ENCODE data around the gene KCNIP4.

Gene KCNIP4

DNA sequence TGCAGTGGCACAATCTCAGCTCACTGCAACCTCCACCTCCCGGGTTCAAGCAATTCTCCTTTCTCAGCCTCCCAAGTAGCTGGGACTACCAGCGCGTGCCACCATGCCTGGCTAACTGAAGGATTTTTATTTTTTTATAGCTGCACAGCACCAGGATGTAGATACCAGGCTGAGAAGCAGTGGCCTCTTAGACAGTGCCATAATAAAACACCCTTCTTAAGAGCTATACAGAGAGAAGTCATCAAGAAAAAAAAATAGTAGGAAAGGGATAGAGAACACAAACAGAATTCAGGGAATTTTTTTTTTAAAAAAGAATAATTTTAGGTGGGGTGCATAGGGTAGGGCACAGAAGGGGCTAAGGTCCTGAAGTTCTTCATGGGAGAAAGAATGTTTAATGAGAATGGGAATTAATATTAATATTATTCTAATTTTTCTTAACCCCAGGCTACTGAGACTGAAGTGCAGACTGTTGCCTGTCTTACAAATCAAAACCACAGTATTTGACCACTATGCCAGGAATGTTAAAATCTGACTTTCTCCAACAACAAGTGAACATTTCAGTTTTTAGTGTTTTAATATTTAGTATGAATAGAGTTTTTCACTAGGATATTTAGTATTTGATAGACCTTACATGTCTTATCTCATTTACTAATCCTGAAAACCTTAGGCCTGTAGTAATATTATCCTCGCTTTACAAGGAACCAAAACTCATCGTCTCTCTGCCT lies 146.7 kb downstream of the KCNIP4 start:
- DNase-seq (ENCODE audit: low spot score in 2 of 2) = no peak
- peaks cover 2% of the 10 kb centered on the region; the same call in 1 of the 2 replicates for H3K27me3 ChIP-seq (ENCODE audit: low read depth)
- H3K4me1 ChIP-seq = no peaks in the 10 kb centered on the region
- H3K4me3 ChIP-seq = no peak overlapping the region
- in situ Hi-C loops (cut with MboI; ENCODE audit: low sequenced_read_pairs) = no loop called here
- H3K9me3 ChIP-seq = no peaks in the 10 kb centered on the region; the same call in 1 of the 2 replicates
- no peaks in the 10 kb centered on the region for H3K36me3 ChIP-seq (replicated peaks)

DNA sequence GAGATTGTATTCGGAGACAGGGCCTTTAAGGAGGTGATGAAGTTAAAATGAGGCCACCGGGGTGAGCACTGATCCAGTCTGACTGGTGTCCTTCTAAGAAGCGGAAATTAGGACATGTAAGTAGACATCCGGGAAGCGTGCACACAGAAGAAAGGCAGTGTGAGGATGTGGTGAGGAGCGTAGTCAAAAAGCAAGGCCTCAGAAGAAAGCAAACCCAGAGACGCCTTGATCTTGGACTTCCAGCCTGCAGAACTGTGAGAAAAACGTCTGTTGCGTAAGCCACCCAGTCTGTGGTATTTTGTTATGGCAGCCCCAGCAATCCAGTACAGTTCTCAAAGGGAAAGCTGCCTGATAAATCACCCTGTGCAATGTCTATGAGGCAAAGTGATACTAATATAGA lies 153.5 kb downstream of the KCNIP4 start:
- Histone ChIP-seq H3K36me3 (replicated peaks) (no peaks in the 10 kb centered on the region), H3K4me3 (no peak overlapping the region), H3K27me3 (ENCODE audit: low read depth) (no peaks in the 10 kb centered on the region), H3K9me3 (no peaks in the 10 kb centered on the region), H3K4me1 (no peaks in the 10 kb centered on the region)
- in situ Hi-C loops (cut with MboI; ENCODE audit: low sequenced_read_pairs) = loop anchor here (25.0 kb wide), 1 partner anchor 892 kb away; the partner anchor contains the start of gene GBA3
- no peak for DNase-seq (ENCODE audit: low spot score in 2 of 2)

- in situ Hi-C loops (cut with MboI; ENCODE audit: low sequenced_read_pairs) = loop anchor here (25.0 kb wide), 1 partner anchor 895 kb away; the partner anchor contains the start of gene GBA3
- Histone ChIP-seq H3K27me3 (ENCODE audit: low read depth) (no peaks in the 10 kb centered on the region), H3K36me3 (replicated peaks) (no peaks in the 10 kb centered on the region), H3K9me3 (no peaks in the 10 kb centered on the region), H3K4me3 (no peak overlapping the region), H3K4me1 (no peaks in the 10 kb centered on the region)
- no peak for DNase-seq (ENCODE audit: low spot score in 2 of 2)
Observed at GRCh38 chr4:21792736-21793135, 155.8 kb downstream of the KCNIP4 start.

GRCh38 chr4:21790438-21791029 lies 158.0 kb downstream of the KCNIP4 start:
- DNase-seq (ENCODE audit: low spot score in 2 of 2) = peak in 1 of 2 experiments; percentile 41
- no peak overlapping the region for H3K4me3 ChIP-seq
- no peaks in the 10 kb centered on the region for H3K9me3 ChIP-seq
- no peaks in the 10 kb centered on the region for H3K27me3 ChIP-seq (ENCODE audit: low read depth)
- H3K4me1 ChIP-seq = no peaks in the 10 kb centered on the region
- in situ Hi-C loops (cut with MboI; ENCODE audit: low sequenced_read_pairs) = loop anchor here (25.0 kb wide), 1 partner anchor 897 kb away; the partner anchor contains the start of gene GBA3
- no peaks in the 10 kb centered on the region for H3K36me3 ChIP-seq (replicated peaks)

GRCh38 chr4:21780148-21780547 lies 168.4 kb downstream of the KCNIP4 start:
- H3K36me3 ChIP-seq (replicated peaks) = no peaks in the 10 kb centered on the region
- no peaks in the 10 kb centered on the region for H3K9me3 ChIP-seq
- H3K4me3 ChIP-seq = no peak overlapping the region
- in situ Hi-C loops (cut with MboI; ENCODE audit: low sequenced_read_pairs) = loop anchor here (10.0 to 25.0 kb wide), 2 partner anchors 605 to 907 kb away; partner anchors contain the start of gene GBA3
- no peaks in the 10 kb centered on the region for H3K4me1 ChIP-seq
- H3K27me3 ChIP-seq (ENCODE audit: low read depth) = 0 out of 2 replicates have a peak, but pooled peaks cover 3% of the 10 kb centered on the region
- no peak for DNase-seq (ENCODE audit: low spot score in 2 of 2)

DNA sequence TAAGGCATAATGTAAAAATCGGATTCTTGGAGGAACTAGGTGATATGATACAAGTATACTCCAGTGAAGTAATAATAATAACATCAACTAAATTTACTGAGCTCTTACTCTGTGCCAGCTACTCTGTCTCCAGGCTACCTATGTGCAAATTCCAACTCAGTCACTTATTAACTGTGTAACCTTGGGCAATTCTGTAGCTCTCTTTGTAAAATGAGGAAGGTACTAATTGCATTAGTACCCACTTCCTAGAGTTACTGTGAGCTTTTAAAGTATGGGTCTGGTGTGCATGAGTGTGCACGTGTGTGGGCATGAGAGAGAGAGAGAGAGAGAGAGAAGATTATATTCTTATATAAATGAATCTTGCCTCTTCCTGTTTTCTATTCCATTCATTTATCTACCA lies 169.9 kb downstream of the KCNIP4 start:
- Histone ChIP-seq H3K36me3 (replicated peaks) (no peaks in the 10 kb centered on the region), H3K4me1 (no peaks in the 10 kb centered on the region), H3K9me3 (no peaks in the 10 kb centered on the region), H3K27me3 (ENCODE audit: low read depth) (no peaks in the 10 kb centered on the region), H3K4me3 (no peak overlapping the region)
- in situ Hi-C loops (cut with MboI; ENCODE audit: low sequenced_read_pairs) = loop anchor here (25.0 kb wide), 1 partner anchor 909 kb away; the partner anchor contains the start of gene GBA3
- no peak for DNase-seq (ENCODE audit: low spot score in 2 of 2)

DNA sequence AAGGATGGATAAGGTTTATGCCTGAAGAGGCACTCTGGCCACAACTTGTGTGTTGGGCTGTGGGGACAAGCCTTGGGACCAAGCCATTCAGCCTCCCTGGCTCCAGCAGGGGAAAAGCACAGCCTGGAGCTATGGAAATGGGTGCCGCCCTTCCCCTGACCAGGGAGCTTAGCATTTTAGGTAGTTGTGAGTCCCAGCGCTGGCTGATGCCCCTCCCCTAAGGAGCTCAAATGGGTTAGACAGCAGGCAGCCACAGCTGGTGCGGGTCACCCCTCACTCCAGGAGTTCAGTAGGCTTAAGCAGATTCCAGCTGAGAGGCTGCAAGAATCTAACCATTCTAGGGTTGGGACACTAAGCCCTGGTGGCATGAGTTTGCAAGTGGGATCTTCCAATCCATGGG lies 172.9 kb downstream of the KCNIP4 start:
- in situ Hi-C loops (cut with MboI; ENCODE audit: low sequenced_read_pairs) = loop anchor here (25.0 kb wide), 1 partner anchor 912 kb away; the partner anchor contains the start of gene GBA3

GRCh38 chr4:21769404-21770147 lies 179.0 kb downstream of the KCNIP4 start:
- no peaks in the 10 kb centered on the region; the same call in none of the 2 replicates for H3K27me3 ChIP-seq (ENCODE audit: low read depth)
- no peak for DNase-seq (ENCODE audit: low spot score in 2 of 2)
- no peaks in the 10 kb centered on the region for H3K9me3 ChIP-seq
- H3K4me3 ChIP-seq = no peak overlapping the region
- H3K36me3 ChIP-seq (replicated peaks) = no peaks in the 10 kb centered on the region
- in situ Hi-C loops (cut with MboI; ENCODE audit: low sequenced_read_pairs) = loop anchor here (5.0 kb wide), 1 partner anchor 262 kb away; no protein-coding TSS in a partner anchor
- H3K4me1 ChIP-seq = no peaks in the 10 kb centered on the region

More for the DNA sequence above, 172.9 kb downstream of the KCNIP4 start:
- H3K4me3 ChIP-seq = no peak overlapping the region
- no peak for DNase-seq (ENCODE audit: low spot score in 2 of 2)
- no peaks in the 10 kb centered on the region for H3K27me3 ChIP-seq (ENCODE audit: low read depth)
- H3K4me1 ChIP-seq = no peaks in the 10 kb centered on the region
- no peaks in the 10 kb centered on the region for H3K9me3 ChIP-seq
- H3K36me3 ChIP-seq (replicated peaks) = no peaks in the 10 kb centered on the region

GRCh38 chr4:21768349-21769310 lies 179.9 kb downstream of the KCNIP4 start:
- Histone ChIP-seq H3K4me1 (no peaks in the 10 kb centered on the region; the same call in 1 of the 2 replicates), H3K4me3 (no peak overlapping the region), H3K27me3 (ENCODE audit: low read depth) (no peaks in the 10 kb centered on the region; the same call in none of the 2 replicates), H3K9me3 (no peaks in the 10 kb centered on the region), H3K36me3 (replicated peaks) (no peaks in the 10 kb centered on the region)
- in situ Hi-C loops (cut with MboI; ENCODE audit: low sequenced_read_pairs) = loop anchor here (5.0 kb wide), 1 partner anchor 261 kb away; no protein-coding TSS in a partner anchor
- peak; percentile 9 to 60 for DNase-seq (ENCODE audit: low spot score in 2 of 2)

DNA sequence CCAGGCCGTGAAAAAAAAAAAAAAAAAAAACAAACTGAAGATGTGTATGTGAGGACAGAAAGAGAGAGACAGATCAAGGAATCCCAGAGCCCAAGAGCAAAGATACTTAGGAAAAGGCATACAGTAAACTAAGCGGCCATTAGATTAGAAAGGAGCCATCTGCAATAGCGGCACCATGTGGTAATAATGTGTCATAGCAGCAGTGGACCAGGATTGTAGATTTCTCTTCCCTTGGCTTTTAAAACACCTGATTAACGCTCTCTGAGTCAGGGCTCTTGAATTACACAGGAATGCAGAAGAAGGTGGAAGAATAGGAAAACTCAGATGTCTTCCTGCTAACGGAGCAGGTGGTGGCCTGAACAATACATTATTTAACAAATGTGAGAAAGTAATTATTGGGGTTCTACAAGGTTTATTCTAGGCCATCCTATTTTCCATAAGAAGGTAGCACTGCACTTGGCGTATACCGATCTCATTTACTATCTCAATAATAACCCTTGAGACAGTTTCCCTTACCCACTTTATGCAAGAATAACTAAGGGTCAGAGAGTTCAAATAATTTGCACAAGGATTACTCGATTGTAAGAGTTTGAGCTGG lies 182.7 kb downstream of the KCNIP4 start:
- H3K36me3 ChIP-seq (replicated peaks) = no peaks in the 10 kb centered on the region
- peaks cover 8% of the 10 kb centered on the region for H3K4me1 ChIP-seq
- no peaks in the 10 kb centered on the region for H3K9me3 ChIP-seq
- H3K4me3 ChIP-seq = no peak overlapping the region
- peak; percentile 28 to 56 for DNase-seq (ENCODE audit: low spot score in 2 of 2)
- in situ Hi-C loops (cut with MboI; ENCODE audit: low sequenced_read_pairs) = loop anchor here (5.0 kb wide), 1 partner anchor 259 kb away; no protein-coding TSS in a partner anchor
- no peaks in the 10 kb centered on the region; the same call in none of the 2 replicates for H3K27me3 ChIP-seq (ENCODE audit: low read depth)

- peaks cover 8% of the 10 kb centered on the region for H3K4me1 ChIP-seq
- H3K36me3 ChIP-seq (replicated peaks) = no peaks in the 10 kb centered on the region
- DNase-seq (ENCODE audit: low spot score in 2 of 2) = no peak
- H3K4me3 ChIP-seq = no peak overlapping the region
- H3K9me3 ChIP-seq = no peaks in the 10 kb centered on the region
- no peaks in the 10 kb centered on the region; the same call in none of the 2 replicates for H3K27me3 ChIP-seq (ENCODE audit: low read depth)
- in situ Hi-C loops (cut with MboI; ENCODE audit: low sequenced_read_pairs) = no loop called here
Observed at GRCh38 chr4:21763855-21764254, 184.7 kb downstream of the KCNIP4 start.

DNA sequence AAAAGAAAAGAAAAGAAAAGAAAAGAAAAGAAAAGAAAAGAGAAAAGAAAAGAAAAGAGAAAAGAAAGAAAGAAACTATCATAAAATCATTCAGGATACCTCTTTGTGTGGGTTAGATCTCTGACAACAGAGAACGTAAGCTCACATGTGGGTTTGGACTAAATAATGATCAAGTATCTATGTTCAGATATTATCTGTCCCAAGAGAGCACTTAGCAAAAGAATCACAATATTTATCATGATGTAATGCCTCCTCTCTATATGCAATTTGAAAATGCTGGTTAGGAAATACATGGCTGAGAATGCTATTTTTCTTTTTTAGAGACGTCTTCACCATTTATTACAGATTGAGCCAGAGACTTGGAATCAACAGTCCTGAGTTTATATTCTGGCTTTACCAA lies 191.3 kb downstream of the KCNIP4 start:
- H3K4me3 ChIP-seq = no peak overlapping the region
- H3K27me3 ChIP-seq (ENCODE audit: low read depth) = no peaks in the 10 kb centered on the region
- in situ Hi-C loops (cut with MboI; ENCODE audit: low sequenced_read_pairs) = no loop called here
- H3K4me1 ChIP-seq = no peaks in the 10 kb centered on the region
- no peak for DNase-seq (ENCODE audit: low spot score in 2 of 2)
- H3K36me3 ChIP-seq (replicated peaks) = no peaks in the 10 kb centered on the region
- H3K9me3 ChIP-seq = no peaks in the 10 kb centered on the region

All from HAP-1 (cell line).